ENCODE measurements around the gene NBL1. TPM values are rescaled to one million over a fixed set of nuclear protein-coding genes. Genes with fewer than 3 reads are reported as not detected.

The NBL1 gene
- total RNA-seq, 1 experiment from 2014 or later, result 160 TPM

- in situ Hi-C loops (cut with HindIII; ENCODE audit: low pct_unique_long_range_greater_than_20kb, low sequenced_read_pairs), result no loop called here
Observed at GRCh38 chr1:19656780-19657466, 12.8 kb downstream of the NBL1 start.

GRCh38 chr1:19657511-19657910 is 13.4 kb downstream of the NBL1 start:
- in situ Hi-C loops (cut with HindIII; ENCODE audit: low pct_unique_long_range_greater_than_20kb, low sequenced_read_pairs), result no loop called here
- DNase-seq (ENCODE audit: low read depth), result no peak

More at GRCh38 chr1:19656780-19657466, 12.8 kb downstream of the NBL1 start:
- no peak for DNase-seq (ENCODE audit: low read depth)

DNA sequence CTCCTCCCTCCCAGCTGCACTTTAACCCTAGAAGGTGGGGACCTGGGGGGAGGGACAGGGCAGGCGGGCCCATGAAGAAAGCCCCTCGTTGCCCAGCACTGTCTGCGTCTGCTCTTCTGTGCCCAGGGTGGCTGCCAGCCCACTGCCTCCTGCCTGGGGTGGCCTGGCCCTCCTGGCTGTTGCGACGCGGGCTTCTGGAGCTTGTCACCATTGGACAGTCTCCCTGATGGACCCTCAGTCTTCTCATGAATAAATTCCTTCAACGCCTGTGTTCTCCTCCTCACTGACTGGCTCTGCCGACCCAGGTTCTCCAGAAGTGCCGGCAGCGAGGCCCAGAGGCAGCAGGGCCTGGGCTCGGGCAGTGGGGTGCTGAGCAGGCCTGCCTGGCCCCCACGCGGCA is 14.1 kb downstream of the NBL1 start:
- DNase-seq (ENCODE audit: low read depth), result no peak
- in situ Hi-C loops (cut with HindIII; ENCODE audit: low pct_unique_long_range_greater_than_20kb, low sequenced_read_pairs), result no loop called here

DNA sequence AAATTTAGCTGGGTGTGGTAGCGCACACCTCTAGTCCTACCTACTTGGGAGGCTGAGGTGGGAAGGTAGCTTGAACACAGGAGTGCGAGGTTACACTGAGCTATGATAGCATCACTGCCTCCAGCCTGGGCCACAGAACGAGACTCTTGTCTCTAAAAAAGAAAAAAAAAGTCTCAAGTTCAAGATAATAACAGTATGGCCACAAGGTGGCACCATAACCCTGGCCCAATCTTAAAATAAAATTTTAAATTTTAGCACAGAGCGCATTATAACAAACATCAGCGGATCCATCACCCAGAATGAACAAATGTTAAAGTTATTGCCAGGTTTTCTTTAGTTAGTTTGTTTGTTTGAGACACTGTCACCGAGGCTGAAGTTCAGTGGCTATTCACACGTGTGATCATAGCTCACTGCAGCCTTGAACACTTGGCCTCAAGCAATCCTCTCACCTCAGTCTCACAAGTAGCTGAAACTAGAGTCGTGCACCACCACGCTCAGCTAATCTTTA is 17.7 kb downstream of the NBL1 start:
- no peak for DNase-seq (ENCODE audit: low read depth)
- in situ Hi-C loops (cut with HindIII; ENCODE audit: low pct_unique_long_range_greater_than_20kb, low sequenced_read_pairs), result no loop called here

GRCh38 chr1:19662313-19662712 is 18.2 kb downstream of the NBL1 start:
- DNase-seq (ENCODE audit: low read depth), result no peak
- in situ Hi-C loops (cut with HindIII; ENCODE audit: low pct_unique_long_range_greater_than_20kb, low sequenced_read_pairs), result no loop called here

DNA sequence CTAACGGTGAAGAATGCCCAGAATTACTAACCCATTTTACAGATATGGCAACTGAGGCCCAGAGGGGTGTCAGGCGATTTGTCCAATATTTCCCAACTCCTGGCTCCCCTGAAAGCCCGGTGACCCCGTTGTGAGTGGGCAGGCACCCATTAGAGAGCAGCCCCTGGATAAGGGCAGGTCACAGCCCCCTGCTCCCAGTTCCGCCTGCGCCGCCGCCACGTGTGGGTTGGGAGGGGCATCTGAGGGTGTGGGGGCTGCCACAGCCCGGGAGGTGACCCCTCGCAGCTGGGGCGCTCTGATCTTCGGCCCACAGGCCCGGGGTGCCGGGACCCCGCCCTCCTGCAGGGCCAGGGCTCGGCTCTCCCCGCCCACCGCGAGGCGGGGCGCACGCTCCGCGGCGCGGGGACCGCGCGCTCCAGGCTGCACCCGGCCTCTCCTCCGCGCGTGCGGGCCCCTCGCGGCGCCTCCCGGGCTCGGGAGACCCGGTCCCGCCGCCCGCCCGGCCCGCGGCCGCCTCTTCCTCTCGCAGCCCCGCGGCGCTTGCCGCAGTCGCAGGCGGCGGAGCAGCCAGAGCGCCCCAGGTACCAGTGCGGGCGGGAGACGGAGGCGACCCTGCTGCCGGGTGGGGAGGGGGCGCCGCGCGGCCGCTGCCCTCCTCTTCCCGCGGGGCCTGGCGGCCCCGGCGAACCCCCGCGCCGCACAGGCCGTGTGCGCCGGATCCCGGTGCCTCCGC is 20.5 kb downstream of the NBL1 start, which contains the start of gene HTR6:
TSS of gene HTR6 (plus strand) at position 423 of the 733 bp plus-strand sequence. CDS start 879 bp downstream, outside the sequence.
- no peak for DNase-seq (ENCODE audit: low read depth)
- in situ Hi-C loops (cut with HindIII; ENCODE audit: low pct_unique_long_range_greater_than_20kb, low sequenced_read_pairs), result no loop called here

- in situ Hi-C loops (cut with HindIII; ENCODE audit: low pct_unique_long_range_greater_than_20kb, low sequenced_read_pairs), result no loop called here
- no peak for DNase-seq (ENCODE audit: low read depth)
Observed at GRCh38 chr1:19665186-19665495, 21.0 kb downstream of the NBL1 start.

DNA sequence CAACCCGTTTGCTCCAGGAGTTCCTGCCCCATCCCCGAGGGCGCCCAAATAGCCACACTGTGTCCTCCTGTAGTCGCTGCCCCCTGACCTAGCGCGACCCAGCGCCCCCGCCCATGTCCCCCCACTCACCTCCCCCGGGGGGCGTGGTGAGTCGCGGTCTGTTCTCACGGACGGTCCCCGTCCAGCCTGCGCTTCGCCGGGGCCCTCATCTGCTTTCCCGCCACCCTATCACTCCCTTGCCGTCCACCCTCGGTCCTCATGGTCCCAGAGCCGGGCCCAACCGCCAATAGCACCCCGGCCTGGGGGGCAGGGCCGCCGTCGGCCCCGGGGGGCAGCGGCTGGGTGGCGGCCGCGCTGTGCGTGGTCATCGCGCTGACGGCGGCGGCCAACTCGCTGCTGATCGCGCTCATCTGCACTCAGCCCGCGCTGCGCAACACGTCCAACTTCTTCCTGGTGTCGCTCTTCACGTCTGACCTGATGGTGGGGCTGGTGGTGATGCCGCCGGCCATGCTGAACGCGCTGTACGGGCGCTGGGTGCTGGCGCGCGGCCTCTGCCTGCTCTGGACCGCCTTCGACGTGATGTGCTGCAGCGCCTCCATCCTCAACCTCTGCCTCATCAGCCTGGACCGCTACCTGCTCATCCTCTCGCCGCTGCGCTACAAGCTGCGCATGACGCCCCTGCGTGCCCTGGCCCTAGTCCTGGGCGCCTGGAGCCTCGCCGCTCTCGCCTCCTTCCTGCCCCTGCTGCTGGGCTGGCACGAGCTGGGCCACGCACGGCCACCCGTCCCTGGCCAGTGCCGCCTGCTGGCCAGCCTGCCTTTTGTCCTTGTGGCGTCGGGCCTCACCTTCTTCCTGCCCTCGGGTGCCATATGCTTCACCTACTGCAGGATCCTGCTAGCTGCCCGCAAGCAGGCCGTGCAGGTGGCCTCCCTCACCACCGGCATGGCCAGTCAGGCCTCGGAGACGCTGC is 21.7 kb downstream of the NBL1 start:
- in situ Hi-C loops (cut with HindIII; ENCODE audit: low pct_unique_long_range_greater_than_20kb, low sequenced_read_pairs), result no loop called here
- no peak for DNase-seq (ENCODE audit: low read depth)

GRCh38 chr1:19668888-19669287 is 24.8 kb downstream of the NBL1 start:
- in situ Hi-C loops (cut with HindIII; ENCODE audit: low pct_unique_long_range_greater_than_20kb, low sequenced_read_pairs), result no loop called here

DNA sequence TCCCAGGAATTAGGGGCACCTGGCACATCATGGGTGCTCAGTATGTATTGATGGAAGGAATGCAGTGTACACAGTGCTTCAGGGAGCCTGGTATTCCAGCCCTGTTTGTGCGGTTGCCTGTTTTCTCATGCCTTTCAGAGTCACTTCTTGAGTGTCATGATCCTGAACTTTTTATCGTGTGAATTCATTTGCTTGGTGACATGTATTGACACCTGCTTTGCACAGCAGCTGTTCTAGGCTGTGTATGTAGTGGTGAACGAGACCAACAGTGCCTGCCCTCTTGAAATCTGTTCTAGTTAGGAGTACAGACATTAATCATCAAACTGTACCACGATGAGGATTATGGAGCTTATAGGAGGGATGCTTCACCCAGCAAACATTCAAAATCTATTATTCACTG is 26.7 kb downstream of the NBL1 start:
- DNase-seq (ENCODE audit: low read depth), result no peak
- in situ Hi-C loops (cut with HindIII; ENCODE audit: low pct_unique_long_range_greater_than_20kb, low sequenced_read_pairs), result no loop called here

More at GRCh38 chr1:19668888-19669287, 24.8 kb downstream of the NBL1 start:
- DNase-seq (ENCODE audit: low read depth), result no peak

GRCh38 chr1:19672237-19672636 is 28.1 kb downstream of the NBL1 start:
- in situ Hi-C loops (cut with HindIII; ENCODE audit: low pct_unique_long_range_greater_than_20kb, low sequenced_read_pairs), result no loop called here
- DNase-seq (ENCODE audit: low read depth), result no peak

DNA sequence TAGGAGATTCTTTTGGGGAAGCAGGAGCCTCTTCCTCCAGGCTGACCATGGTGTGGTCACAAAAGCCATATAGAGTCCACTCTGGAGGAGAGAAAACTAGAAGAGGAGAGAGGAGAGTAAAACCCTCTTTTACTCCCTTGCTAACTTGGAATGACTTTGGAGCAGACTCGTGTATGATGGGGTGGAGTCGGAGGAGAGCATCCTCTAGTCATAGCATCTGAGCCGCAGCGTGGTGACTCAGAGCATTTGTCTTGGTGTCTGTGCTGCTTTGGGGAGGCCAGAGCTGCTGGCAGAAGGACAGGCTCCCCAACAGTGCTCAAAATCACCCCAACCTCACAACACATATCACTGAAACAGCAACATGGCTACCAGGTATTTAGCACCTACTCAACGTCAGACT is 31.7 kb downstream of the NBL1 start:
- no peak for DNase-seq (ENCODE audit: low read depth)
- in situ Hi-C loops (cut with HindIII; ENCODE audit: low pct_unique_long_range_greater_than_20kb, low sequenced_read_pairs), result no loop called here

DNA sequence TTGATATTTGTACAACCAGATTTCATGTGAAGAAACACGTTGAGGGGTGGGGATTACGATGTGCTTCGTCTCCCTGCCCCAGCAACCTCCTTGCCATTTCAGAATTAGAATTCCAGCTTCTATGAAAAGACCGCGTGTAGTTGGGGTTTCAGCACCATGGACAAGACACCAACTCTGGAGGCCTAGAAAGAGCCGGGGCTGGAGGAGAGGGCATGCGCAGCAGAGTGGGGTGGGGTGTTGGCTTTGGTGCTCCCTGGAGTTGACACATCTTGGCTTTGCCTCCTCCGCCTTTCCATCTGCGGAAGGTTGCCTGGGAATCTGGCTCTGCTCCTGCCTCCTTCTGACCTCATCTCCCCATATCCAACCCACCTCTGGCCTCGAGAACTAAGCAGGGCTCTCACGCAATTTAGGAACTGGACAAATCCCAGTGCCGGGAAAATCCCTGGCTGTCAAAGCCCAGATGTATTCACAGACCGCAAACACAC is 32.4 kb downstream of the NBL1 start:
- in situ Hi-C loops (cut with HindIII; ENCODE audit: low pct_unique_long_range_greater_than_20kb, low sequenced_read_pairs), result no loop called here
- DNase-seq (ENCODE audit: low read depth), result peak; percentile 57

- DNase-seq (ENCODE audit: low read depth), result no peak
- in situ Hi-C loops (cut with HindIII; ENCODE audit: low pct_unique_long_range_greater_than_20kb, low sequenced_read_pairs), result no loop called here
Observed at GRCh38 chr1:19678493-19678892, 34.4 kb downstream of the NBL1 start.

DNA sequence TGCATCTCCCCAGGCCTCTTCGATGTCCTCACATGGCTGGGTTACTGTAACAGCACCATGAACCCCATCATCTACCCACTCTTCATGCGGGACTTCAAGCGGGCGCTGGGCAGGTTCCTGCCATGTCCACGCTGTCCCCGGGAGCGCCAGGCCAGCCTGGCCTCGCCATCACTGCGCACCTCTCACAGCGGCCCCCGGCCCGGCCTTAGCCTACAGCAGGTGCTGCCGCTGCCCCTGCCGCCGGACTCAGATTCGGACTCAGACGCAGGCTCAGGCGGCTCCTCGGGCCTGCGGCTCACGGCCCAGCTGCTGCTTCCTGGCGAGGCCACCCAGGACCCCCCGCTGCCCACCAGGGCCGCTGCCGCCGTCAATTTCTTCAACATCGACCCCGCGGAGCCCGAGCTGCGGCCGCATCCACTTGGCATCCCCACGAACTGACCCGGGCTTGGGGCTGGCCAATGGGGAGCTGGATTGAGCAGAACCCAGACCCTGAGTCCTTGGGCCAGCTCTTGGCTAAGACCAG is 34.9 kb downstream of the NBL1 start:
- no peak for DNase-seq (ENCODE audit: low read depth)
- in situ Hi-C loops (cut with HindIII; ENCODE audit: low pct_unique_long_range_greater_than_20kb, low sequenced_read_pairs), result no loop called here

DNA sequence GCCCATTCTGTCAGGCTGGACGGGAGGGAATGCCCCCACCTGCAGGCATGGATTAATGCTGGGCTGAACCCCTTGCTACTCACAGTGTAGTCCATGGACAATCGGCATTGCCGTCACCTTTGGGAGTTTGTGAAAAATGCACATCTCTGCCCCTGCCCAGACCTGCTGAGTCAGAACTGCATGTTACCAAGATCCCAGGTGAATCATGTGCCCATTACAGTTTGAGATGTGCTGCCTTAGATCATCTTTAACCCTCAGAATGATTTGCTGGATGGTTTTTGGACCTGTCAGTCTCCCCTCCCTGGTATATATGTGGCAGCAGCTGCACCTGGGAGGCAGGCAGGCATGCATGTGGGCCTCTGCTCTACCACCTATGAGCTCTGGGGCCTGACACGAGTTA is 35.6 kb downstream of the NBL1 start:
- no peak for DNase-seq (ENCODE audit: low read depth)

GRCh38 chr1:19680644-19681043 is 36.5 kb downstream of the NBL1 start:
- DNase-seq (ENCODE audit: low read depth), result no peak
- in situ Hi-C loops (cut with HindIII; ENCODE audit: low pct_unique_long_range_greater_than_20kb, low sequenced_read_pairs), result no loop called here

More for the DNA sequence above, 35.6 kb downstream of the NBL1 start:
- in situ Hi-C loops (cut with HindIII; ENCODE audit: low pct_unique_long_range_greater_than_20kb, low sequenced_read_pairs), result no loop called here

DNA sequence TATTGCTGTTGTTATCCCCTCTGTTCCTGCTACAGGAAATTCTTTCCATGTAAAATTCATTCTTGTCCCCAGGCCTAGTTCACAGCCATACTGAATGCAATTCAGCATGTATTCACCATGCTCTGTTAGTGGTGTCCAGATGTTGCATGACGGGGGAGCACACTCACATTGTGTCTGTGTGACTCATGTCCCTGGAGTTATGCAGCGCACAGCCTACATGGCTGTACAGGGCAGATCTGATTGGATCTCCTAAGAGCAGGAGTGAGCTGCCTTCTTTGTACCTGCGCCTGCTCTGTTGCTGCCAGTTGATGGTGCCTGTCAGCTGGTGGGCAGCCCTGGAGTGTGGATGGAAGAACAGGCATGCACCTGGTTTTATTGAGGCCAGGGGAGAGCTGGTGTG is 38.1 kb downstream of the NBL1 start:
- no peak for DNase-seq (ENCODE audit: low read depth)
- in situ Hi-C loops (cut with HindIII; ENCODE audit: low pct_unique_long_range_greater_than_20kb, low sequenced_read_pairs), result no loop called here

Data from Caki2 (cell line).